Right lobe of liver (tissue), 4 donors: ENCODE measurements around the gene FAM153A.
"Not testable (repeated sequence)": the region's sequence is repeated elsewhere in the genome, so short reads cannot be mapped to it uniquely, and the experiment has no call there.

Experiments
- CTCF ChIP-seq, 4 donors: fragments of 200-600 bp in 3 of 4; fragments of 450-650 bp in 1 of 4; IDR thresholded peaks; one replicate each; pipeline versions ENCODE4 v1.5.1 to v1.8.0; 2016 to 2022; ENCODE audit warnings: antibody characterized with exemption in 4 of 4, mild to moderate bottlenecking in 2 of 4
- POLR2A ChIP-seq: fragments of 450-650 bp; IDR thresholded peaks from one replicate; pipeline ENCODE4 v1.6.1; 2017; ENCODE audit warnings: antibody characterized with exemption, mild to moderate bottlenecking
- donor health status: DM: no; HTN: no; CAD: no.
- donor health status: DM: no; HTN: no; CAD: no.
- donor health status: DM: no; HTN: yes; CAD: no.

GRCh38 chr5:177693671-177694517, 88.8 kb downstream of the FAM153A start:
- TF ChIP-seq CTCF (IDR thresholded peaks at IDR 0.05); POLR2A: not testable (repeated sequence)
